H9 (cell line): ENCODE data around the gene AXIN1. TPM values are rescaled to one million over a fixed set of nuclear protein-coding genes. Genes with fewer than 3 reads are reported as not detected.

Experiments used
- DNase-seq: peaks from one replicate; pipeline ENCODE4 v3.0.0-alpha.2; 2017
- H2AFZ ChIP-seq: one replicate; pipeline ENCODE4 v1.6.1; 2013; ENCODE audit warnings: mild to moderate bottlenecking, low read length, control low read depth, moderate library complexity
- H2AK5ac ChIP-seq: 2 replicates; pipeline ENCODE4 v1.6.1; 2013; ENCODE audit warnings: low read length, control low read depth, mixed read lengths; ENCODE audit not compliant: insufficient read length
- H2BK120ac ChIP-seq: one replicate; pipeline ENCODE4 v1.6.1; 2013; ENCODE audit warnings: low read depth, mild to moderate bottlenecking, low read length, control low read depth, inconsistent platforms; ENCODE audit not compliant: poor library complexity, severe bottlenecking
- H2BK12ac ChIP-seq: 2 replicates; pipeline ENCODE4 v1.6.1; 2013; ENCODE audit warnings: low read length, control low read depth, mixed read lengths, low read depth; ENCODE audit not compliant: insufficient read length
- H2BK15ac ChIP-seq: 2 replicates; pipeline ENCODE4 v1.6.1; 2013; ENCODE audit warnings: low read depth, low read length, control low read depth
- H2BK20ac ChIP-seq: one replicate; pipeline ENCODE4 v1.6.1; 2013; ENCODE audit warnings: low read depth, mild to moderate bottlenecking, low read length, control low read depth, inconsistent platforms; ENCODE audit not compliant: poor library complexity, severe bottlenecking
- H2BK5ac ChIP-seq: 2 replicates; pipeline ENCODE4 v1.6.1; 2013; ENCODE audit warnings: low read length, control low read depth, mixed read lengths; ENCODE audit not compliant: insufficient read length
- H3K14ac ChIP-seq: 2 replicates; pipeline ENCODE4 v1.6.1; 2013; ENCODE audit warnings: low read length, control low read depth; ENCODE audit not compliant: insufficient read depth
- H3K18ac ChIP-seq: 2 replicates; pipeline ENCODE4 v1.6.1; 2013; ENCODE audit warnings: low read depth, mild to moderate bottlenecking, mixed read lengths, low read length, control low read depth; ENCODE audit not compliant: insufficient read length
- H3K23ac ChIP-seq: 2 replicates; pipeline ENCODE4 v1.6.1; 2013; ENCODE audit warnings: low read length, control low read depth, mixed read lengths, low read depth; ENCODE audit not compliant: insufficient read length
- H3K23me2 ChIP-seq: 2 replicates; pipeline ENCODE4 v1.6.1; 2013; ENCODE audit warnings: low read depth, mild to moderate bottlenecking, mixed read lengths, low read length, control low read depth; ENCODE audit not compliant: insufficient read length, poor library complexity, severe bottlenecking
- H3K27ac ChIP-seq: 2 replicates; pipeline ENCODE4 v1.5.1; 2013; ENCODE audit warnings: low read length, control low read depth, mixed read lengths, low read depth; ENCODE audit not compliant: insufficient read length
- H3K27me3 ChIP-seq: 2 replicates; pipeline ENCODE4 v1.6.1; 2013; ENCODE audit warnings: low read length, control low read depth, inconsistent platforms; ENCODE audit not compliant: insufficient read depth
- H3K4ac ChIP-seq: 2 replicates; pipeline ENCODE4 v1.6.1; 2013; ENCODE audit warnings: low read depth, mild to moderate bottlenecking, control low read depth, inconsistent platforms, low read length, moderate library complexity
- H3K4me1 ChIP-seq: 2 replicates; pipeline ENCODE4 v1.6.1; 2013; ENCODE audit warnings: low read length, control low read depth, inconsistent platforms; ENCODE audit not compliant: insufficient read depth
- H3K4me2 ChIP-seq: 2 replicates; pipeline ENCODE4 v1.6.1; 2013; ENCODE audit warnings: low read length, control low read depth, mixed read lengths; ENCODE audit not compliant: insufficient read length, insufficient read depth
- H3K56ac ChIP-seq: 2 replicates; pipeline ENCODE4 v1.6.1; 2013; ENCODE audit warnings: low read depth, mild to moderate bottlenecking, mixed read lengths, low read length, control low read depth; ENCODE audit not compliant: insufficient read length
- H3K79me1 ChIP-seq: 2 replicates; pipeline ENCODE4 v1.6.1; 2013; ENCODE audit warnings: low read depth, mild to moderate bottlenecking, moderate library complexity, low read length, control low read depth, inconsistent platforms; ENCODE audit not compliant: insufficient read depth, poor library complexity, severe bottlenecking
- H3K79me2 ChIP-seq: 2 replicates; pipeline ENCODE4 v1.6.1; 2013; ENCODE audit warnings: low read length, control low read depth, inconsistent platforms; ENCODE audit not compliant: insufficient read depth
- H3K9ac ChIP-seq: 2 replicates; pipeline ENCODE4 v1.6.1; 2013; ENCODE audit warnings: low read length, control low read depth, mixed read lengths; ENCODE audit not compliant: insufficient read length; ENCODE audit errors: extremely low read depth
- H3K9me3 ChIP-seq: one replicate; pipeline ENCODE4 v1.6.1; 2013; ENCODE audit warnings: low read depth, low read length, inconsistent platforms; ENCODE audit not compliant: control insufficient read depth
- H3T11ph ChIP-seq: one replicate; pipeline ENCODE4 v1.6.1; 2013; ENCODE audit warnings: mild to moderate bottlenecking, low read length, control low read depth, inconsistent platforms
- H4K20me1 ChIP-seq: one replicate; pipeline ENCODE4 v1.6.1; 2013; ENCODE audit not compliant: control insufficient read depth, insufficient read length, insufficient read depth
- H4K5ac ChIP-seq: 2 replicates; pipeline ENCODE4 v1.6.1; 2013; ENCODE audit warnings: low read depth, mild to moderate bottlenecking, mixed read lengths, low read length, control low read depth; ENCODE audit not compliant: insufficient read length
- H4K8ac ChIP-seq: replicated peaks from 2 replicates; pipeline ENCODE4 v1.6.1; 2013; ENCODE audit warnings: low read length, control low read depth, mixed read lengths, low read depth; ENCODE audit not compliant: insufficient read length
- H4K91ac ChIP-seq: 2 replicates; pipeline ENCODE4 v1.6.1; 2013; ENCODE audit warnings: low read depth, mild to moderate bottlenecking, moderate library complexity, mixed read lengths, low read length, control low read depth; ENCODE audit not compliant: insufficient read length
- H3K27ac Mint-ChIP-seq, 3 experiments: 2 replicates in 2 of 3; 3 replicates in 1 of 3; pipeline ENCODE4 v1.8.0; 2020 to 2021; ENCODE audit warnings: mixed read lengths in 3 of 3, mild to moderate bottlenecking in 1 of 3, moderate library complexity in 1 of 3
- H3K27me3 Mint-ChIP-seq: 2 replicates; pipeline ENCODE4 v1.8.0; 2021; ENCODE audit warnings: low read depth, mild to moderate bottlenecking, moderate library complexity, mixed read lengths
- H3K36me3 Mint-ChIP-seq, 3 experiments: 2 replicates in 2 of 3; 3 replicates in 1 of 3; pipeline ENCODE4 v1.8.0; 2020 to 2021; ENCODE audit warnings: low read depth in 3 of 3, mixed read lengths in 3 of 3; ENCODE audit not compliant: insufficient read depth in 1 of 3
- H3K4me1 Mint-ChIP-seq, 2 experiments: 2 replicates each; pipeline ENCODE4 v1.8.0; 2020; ENCODE audit warnings: mixed read lengths in 2 of 2
- H3K4me3 Mint-ChIP-seq, 2 experiments: 2 replicates in 1 of 2; 3 replicates in 1 of 2; pipeline ENCODE4 v1.8.0; 2020 to 2021; ENCODE audit warnings: mild to moderate bottlenecking in 2 of 2, mixed read lengths in 2 of 2, moderate library complexity in 1 of 2
- H3K9me3 Mint-ChIP-seq, 2 experiments: 2 replicates in 1 of 2; 3 replicates in 1 of 2; pipeline ENCODE4 v1.8.0; 2020; ENCODE audit warnings: mild to moderate bottlenecking in 2 of 2, mixed read lengths in 2 of 2, moderate library complexity in 1 of 2
- WGBS: extraction: QIAGEN DNeasy Blood & Tissue Kit; methylation state at CpG from one replicate; pipeline ENCODE4 v1.1.7; 2013; ENCODE audit warnings: missing lambda C conversion rate, low lambda C conversion rate, mixed read lengths; ENCODE audit not compliant: insufficient read length; ENCODE audit errors: extremely low coverage; 5-methylcytosine and 5-hydroxymethylcytosine counted together
- total RNA-seq: library from RNA; stranded (reverse); gene quantifications from 2 replicates; pipeline ENCODE4 v1.2.1, GENCODE V29; 2021
- TF ChIP-seq, protein P1 (sequence below): fragments of 200-600 bp; sonication (generic); conservative IDR thresholded peaks from 3 replicates; pipeline ENCODE4 v1.8.0; 2021; ENCODE audit warnings: antibody characterized with exemption, mild to moderate bottlenecking

AXIN1 gene
- total RNA-seq, 1 experiment from 2014 or later, result 50.9 TPM

DNA sequence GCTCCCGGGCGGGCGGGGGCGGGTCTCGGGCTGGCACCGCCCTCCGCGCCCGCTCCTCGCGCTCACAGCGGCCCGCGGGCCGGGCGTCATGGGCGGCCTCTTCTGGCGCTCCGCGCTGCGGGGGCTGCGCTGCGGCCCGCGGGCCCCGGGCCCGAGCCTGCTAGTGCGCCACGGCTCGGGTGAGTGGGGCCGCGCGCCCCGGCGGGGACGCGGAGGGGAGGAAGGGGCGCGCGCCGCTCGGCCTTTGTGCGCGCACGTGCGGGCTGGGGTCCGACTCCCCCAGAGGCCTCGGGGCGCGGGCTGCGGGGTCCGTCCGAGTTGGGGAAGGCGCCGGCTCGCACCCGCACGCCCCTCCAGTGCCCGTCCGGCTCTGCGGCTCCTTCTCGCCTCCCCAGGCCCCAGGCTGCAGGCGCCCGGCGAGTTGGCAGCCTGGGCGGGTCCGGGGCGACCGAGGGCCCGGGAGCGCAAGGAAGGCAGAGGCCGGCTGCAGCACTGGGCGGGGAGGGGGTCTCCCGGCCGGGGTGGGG is 44.7 kb upstream of the AXIN1 start, which contains the start of gene NME4:
Gene NME4, plus strand, starts transcription at position 65 of the 527 bp plus-strand sequence. Its CDS starts 24 bp downstream, at position 89.
- peak within 1 kb of the TSS; percentile 80 for H3K14ac ChIP-seq
- no peak within 1 kb of the TSS for H3K27ac ChIP-seq
- H3K56ac ChIP-seq, result no peak within 1 kb of the TSS
- H3K4me3 Mint-ChIP-seq, result peak within 1 kb of the TSS; percentile 80 to 94
- H3K79me2 ChIP-seq, result no peaks in the 10 kb centered on the region
- H3K9me3 ChIP-seq, result no peaks in the 10 kb centered on the region
- H2BK20ac ChIP-seq, result no peak within 1 kb of the TSS
- peaks cover 18 to 30% (median 29%) of the 10 kb centered on the region in 3 experiments for H3K36me3 Mint-ChIP-seq
- peak within 1 kb of the TSS; percentile 36 for H3K4me2 ChIP-seq
- no peak within 1 kb of the TSS for H2AK5ac ChIP-seq
- H4K8ac ChIP-seq, result no peak within 1 kb of the TSS
- DNase-seq, result peak; percentile 66
- peaks cover 2% of the 10 kb centered on the region for H4K20me1 ChIP-seq
- H3K9ac ChIP-seq, result no peak within 1 kb of the TSS
- no peaks in the 10 kb centered on the region for H3K23me2 ChIP-seq
- H2BK120ac ChIP-seq, result no peak within 1 kb of the TSS
- H2BK12ac ChIP-seq, result no peak within 1 kb of the TSS
- H2BK15ac ChIP-seq, result no peak within 1 kb of the TSS
- peaks cover 2 to 9% of the 10 kb centered on the region in 2 experiments for H3K9me3 Mint-ChIP-seq
- TF ChIP-seq, protein P1, sequence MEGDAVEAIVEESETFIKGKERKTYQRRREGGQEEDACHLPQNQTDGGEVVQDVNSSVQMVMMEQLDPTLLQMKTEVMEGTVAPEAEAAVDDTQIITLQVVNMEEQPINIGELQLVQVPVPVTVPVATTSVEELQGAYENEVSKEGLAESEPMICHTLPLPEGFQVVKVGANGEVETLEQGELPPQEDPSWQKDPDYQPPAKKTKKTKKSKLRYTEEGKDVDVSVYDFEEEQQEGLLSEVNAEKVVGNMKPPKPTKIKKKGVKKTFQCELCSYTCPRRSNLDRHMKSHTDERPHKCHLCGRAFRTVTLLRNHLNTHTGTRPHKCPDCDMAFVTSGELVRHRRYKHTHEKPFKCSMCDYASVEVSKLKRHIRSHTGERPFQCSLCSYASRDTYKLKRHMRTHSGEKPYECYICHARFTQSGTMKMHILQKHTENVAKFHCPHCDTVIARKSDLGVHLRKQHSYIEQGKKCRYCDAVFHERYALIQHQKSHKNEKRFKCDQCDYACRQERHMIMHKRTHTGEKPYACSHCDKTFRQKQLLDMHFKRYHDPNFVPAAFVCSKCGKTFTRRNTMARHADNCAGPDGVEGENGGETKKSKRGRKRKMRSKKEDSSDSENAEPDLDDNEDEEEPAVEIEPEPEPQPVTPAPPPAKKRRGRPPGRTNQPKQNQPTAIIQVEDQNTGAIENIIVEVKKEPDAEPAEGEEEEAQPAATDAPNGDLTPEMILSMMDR, result no peak
- no peak within 1 kb of the TSS for H2AFZ ChIP-seq
- no peak within 1 kb of the TSS for H4K91ac ChIP-seq
- no peak within 1 kb of the TSS for H3T11ph ChIP-seq
- no peaks in the 10 kb centered on the region for H3K27me3 Mint-ChIP-seq
- peak within 1 kb of the TSS; percentile 11 for H3K18ac ChIP-seq
- H2BK5ac ChIP-seq, result no peak within 1 kb of the TSS
- H3K79me1 ChIP-seq, result no peaks in the 10 kb centered on the region
- no peak within 1 kb of the TSS for H3K23ac ChIP-seq
- peaks cover 2% of the 10 kb centered on the region; the same call in 1 of the 2 replicates for H3K4me1 ChIP-seq
- H3K27me3 ChIP-seq, result no peaks in the 10 kb centered on the region
- H4K5ac ChIP-seq, result no peak within 1 kb of the TSS
- no peak within 1 kb of the TSS for H3K4ac ChIP-seq
- no CpG with 5 or more reads among the region's 75 CpGs for WGBS
- H3K27ac Mint-ChIP-seq, result peak within 1 kb of the TSS; percentile 96 to 97 (median 97)
- peaks cover 22 to 24% of the 10 kb centered on the region in 2 experiments for H3K4me1 Mint-ChIP-seq
